ENCODE data around the gene MECR.
"Not testable (repeated sequence)": the region's sequence is repeated elsewhere in the genome, so short reads cannot be mapped to it uniquely, and the experiment has no call there.

The MECR gene

DNA sequence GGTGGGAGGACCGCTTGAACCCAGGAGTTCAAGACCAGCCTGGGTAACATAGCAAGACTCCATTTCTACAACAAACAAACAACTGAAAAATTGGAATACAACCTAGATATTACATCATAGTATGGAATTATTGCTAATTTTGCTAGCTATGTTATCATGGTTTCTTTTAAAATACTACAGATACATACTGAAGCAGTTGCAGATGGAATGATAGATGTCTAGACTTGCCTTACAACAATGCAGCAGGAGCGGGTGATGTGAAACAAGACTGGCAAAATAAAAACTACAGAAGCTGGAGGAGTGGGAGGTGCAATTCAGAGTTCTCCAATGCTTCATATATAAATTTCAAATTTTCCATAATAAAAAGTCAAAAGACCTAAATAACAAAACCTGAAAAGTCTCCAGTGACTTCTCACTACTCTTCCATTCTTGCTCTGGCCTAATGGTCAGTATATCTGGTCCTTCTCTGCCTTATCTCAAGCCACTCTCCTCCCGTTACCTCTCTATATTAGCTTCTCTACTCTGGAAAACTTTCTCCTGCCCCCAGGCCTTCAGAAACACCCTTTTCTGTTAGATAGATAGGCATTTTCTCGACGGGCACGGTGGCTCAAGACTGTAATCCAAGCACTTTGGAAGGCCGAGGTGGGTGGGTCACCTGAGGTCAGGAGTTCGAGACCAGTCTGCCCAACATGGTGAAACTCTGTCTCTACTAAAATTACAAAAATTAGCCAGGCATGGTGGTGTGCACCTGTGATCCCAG, 78.5 kb downstream of the MECR start:
- DNase-seq (ENCODE audit: low spot score) (no peak), ATAC-seq (ENCODE audit: low read depth) (no peak)
- Histone ChIP-seq H3K4me3 (ENCODE audit: severe bottlenecking) (no peak overlapping the region), H3K27me3 (ENCODE audit: insufficient read depth, poor library complexity, severe bottlenecking) (no peaks in the 10 kb centered on the region), H3K36me3 (ENCODE audit: low read depth) (peaks cover 100% of the 10 kb centered on the region), H3K4me1 (ENCODE audit: insufficient read depth, poor library complexity, severe bottlenecking) (peaks cover 7% of the 10 kb centered on the region), H3K27ac (ENCODE audit: poor library complexity, severe bottlenecking) (no peak overlapping the region), H3K9me3 (ENCODE audit: severe bottlenecking) (no peaks in the 10 kb centered on the region)
- TF ChIP-seq, protein P1, sequence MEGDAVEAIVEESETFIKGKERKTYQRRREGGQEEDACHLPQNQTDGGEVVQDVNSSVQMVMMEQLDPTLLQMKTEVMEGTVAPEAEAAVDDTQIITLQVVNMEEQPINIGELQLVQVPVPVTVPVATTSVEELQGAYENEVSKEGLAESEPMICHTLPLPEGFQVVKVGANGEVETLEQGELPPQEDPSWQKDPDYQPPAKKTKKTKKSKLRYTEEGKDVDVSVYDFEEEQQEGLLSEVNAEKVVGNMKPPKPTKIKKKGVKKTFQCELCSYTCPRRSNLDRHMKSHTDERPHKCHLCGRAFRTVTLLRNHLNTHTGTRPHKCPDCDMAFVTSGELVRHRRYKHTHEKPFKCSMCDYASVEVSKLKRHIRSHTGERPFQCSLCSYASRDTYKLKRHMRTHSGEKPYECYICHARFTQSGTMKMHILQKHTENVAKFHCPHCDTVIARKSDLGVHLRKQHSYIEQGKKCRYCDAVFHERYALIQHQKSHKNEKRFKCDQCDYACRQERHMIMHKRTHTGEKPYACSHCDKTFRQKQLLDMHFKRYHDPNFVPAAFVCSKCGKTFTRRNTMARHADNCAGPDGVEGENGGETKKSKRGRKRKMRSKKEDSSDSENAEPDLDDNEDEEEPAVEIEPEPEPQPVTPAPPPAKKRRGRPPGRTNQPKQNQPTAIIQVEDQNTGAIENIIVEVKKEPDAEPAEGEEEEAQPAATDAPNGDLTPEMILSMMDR (IDR thresholded peaks at IDR 0.05; ENCODE audit: poor library complexity, severe bottlenecking), result no peak

GRCh38 chr1:29150346-29150745, 80.4 kb downstream of the MECR start:
- peaks cover 15% of the 10 kb centered on the region for H3K4me1 ChIP-seq (ENCODE audit: insufficient read depth, poor library complexity, severe bottlenecking)
- not testable (repeated sequence) for H3K4me3 ChIP-seq (ENCODE audit: severe bottlenecking); DNase-seq (ENCODE audit: low spot score); H3K9me3 ChIP-seq (ENCODE audit: severe bottlenecking); H3K27me3 ChIP-seq (ENCODE audit: insufficient read depth, poor library complexity, severe bottlenecking); H3K27ac ChIP-seq (ENCODE audit: poor library complexity, severe bottlenecking); ATAC-seq (ENCODE audit: low read depth)
- peaks cover 93% of the 10 kb centered on the region for H3K36me3 ChIP-seq (ENCODE audit: low read depth)

- ATAC-seq (ENCODE audit: low read depth), result no peak
- H3K9me3 ChIP-seq (ENCODE audit: severe bottlenecking), result no peaks in the 10 kb centered on the region
- H3K27ac ChIP-seq (ENCODE audit: poor library complexity, severe bottlenecking), result peak overlapping the region; percentile 65
- H3K4me1 ChIP-seq (ENCODE audit: insufficient read depth, poor library complexity, severe bottlenecking), result peaks cover 15% of the 10 kb centered on the region
- H3K4me3 ChIP-seq (ENCODE audit: severe bottlenecking), result no peak overlapping the region
- H3K36me3 ChIP-seq (ENCODE audit: low read depth), result peaks cover 79% of the 10 kb centered on the region
- no peaks in the 10 kb centered on the region for H3K27me3 ChIP-seq (ENCODE audit: insufficient read depth, poor library complexity, severe bottlenecking)
- TF ChIP-seq, protein P1 (IDR thresholded peaks at IDR 0.05; ENCODE audit: poor library complexity, severe bottlenecking), result no peak
- no peak for DNase-seq (ENCODE audit: low spot score)
These were observed 81.9 kb downstream of the MECR start for GRCh38 chr1:29148656-29149491.

DNA sequence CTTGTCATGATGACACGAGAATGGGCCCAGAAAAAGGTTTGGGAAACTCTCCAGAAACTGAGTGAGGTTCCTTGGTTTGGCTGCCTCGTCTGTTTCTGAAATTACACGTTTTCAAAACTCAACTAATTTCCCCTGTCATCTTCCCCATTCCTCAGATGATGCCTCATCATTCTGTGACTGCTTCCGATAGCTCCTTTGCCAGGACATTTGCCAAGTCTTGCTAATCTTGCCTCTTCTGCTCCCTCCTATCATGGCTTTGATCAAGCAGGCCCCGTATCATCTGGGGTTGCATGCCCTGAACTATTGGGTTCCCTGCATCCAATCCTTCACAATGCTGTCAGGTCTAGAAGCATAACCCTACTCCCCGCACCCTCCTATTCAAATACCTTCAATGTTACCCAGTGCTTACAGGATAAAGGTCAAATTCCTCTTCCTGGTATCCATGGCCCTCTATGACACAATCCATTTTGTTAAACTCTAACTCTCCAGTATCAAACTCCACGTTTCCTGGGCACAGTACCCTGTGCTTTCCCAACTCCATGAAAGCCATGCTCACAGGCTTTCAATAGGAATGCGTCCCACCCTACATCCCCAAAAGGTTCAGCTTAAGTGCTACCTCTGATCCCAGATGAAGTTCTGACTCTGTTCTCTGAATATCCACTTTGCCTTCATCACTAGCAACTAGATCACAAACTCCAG, 84.8 kb downstream of the MECR start:
- H3K4me1 ChIP-seq (ENCODE audit: insufficient read depth, poor library complexity, severe bottlenecking), result peaks cover 15% of the 10 kb centered on the region
- peaks cover 49% of the 10 kb centered on the region for H3K36me3 ChIP-seq (ENCODE audit: low read depth)
- ATAC-seq (ENCODE audit: low read depth), result peak; percentile 39

DNA sequence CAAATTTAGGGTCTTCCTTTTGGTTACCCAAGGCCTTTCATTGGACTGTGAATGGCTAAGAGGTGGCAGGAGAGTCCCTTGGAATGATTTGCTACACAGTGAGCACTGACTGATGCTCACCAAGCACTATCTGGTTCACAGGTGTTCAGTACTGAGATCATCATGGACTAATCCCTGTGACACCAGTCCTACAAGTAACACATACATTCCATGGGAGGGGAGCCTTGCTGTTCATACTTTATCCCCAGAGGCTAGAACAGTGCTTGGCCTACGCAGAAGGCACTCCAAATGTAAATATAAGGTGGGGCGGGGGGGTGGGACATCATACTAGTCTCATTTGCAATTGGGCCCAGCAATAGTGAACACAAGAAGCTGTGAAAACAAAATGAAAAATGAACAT, 86.6 kb downstream of the MECR start:
- H3K9me3 ChIP-seq (ENCODE audit: severe bottlenecking), result no peaks in the 10 kb centered on the region

More for the DNA sequence above, 84.8 kb downstream of the MECR start:
- Histone ChIP-seq H3K27me3 (ENCODE audit: insufficient read depth, poor library complexity, severe bottlenecking) (no peaks in the 10 kb centered on the region), H3K4me3 (ENCODE audit: severe bottlenecking) (no peak overlapping the region), H3K27ac (ENCODE audit: poor library complexity, severe bottlenecking) (peak overlapping the region; percentile 65), H3K9me3 (ENCODE audit: severe bottlenecking) (no peaks in the 10 kb centered on the region)
- DNase-seq (ENCODE audit: low spot score), result no peak
- TF ChIP-seq, protein P1 (IDR thresholded peaks at IDR 0.05; ENCODE audit: poor library complexity, severe bottlenecking), result no peak

More for the DNA sequence above, 86.6 kb downstream of the MECR start:
- Histone ChIP-seq H3K4me3 (ENCODE audit: severe bottlenecking) (no peak overlapping the region), H3K4me1 (ENCODE audit: insufficient read depth, poor library complexity, severe bottlenecking) (peaks cover 15% of the 10 kb centered on the region), H3K36me3 (ENCODE audit: low read depth) (peaks cover 32% of the 10 kb centered on the region), H3K27me3 (ENCODE audit: insufficient read depth, poor library complexity, severe bottlenecking) (no peaks in the 10 kb centered on the region), H3K27ac (ENCODE audit: poor library complexity, severe bottlenecking) (no peak overlapping the region)
- DNase-seq (ENCODE audit: low spot score) (no peak), ATAC-seq (ENCODE audit: low read depth) (no peak)
- TF ChIP-seq, protein P1 (IDR thresholded peaks at IDR 0.05; ENCODE audit: poor library complexity, severe bottlenecking), result no peak
